Inflammatory macrophage treated with lipopolysaccharide for 1 hour (primary cell): ENCODE measurements around the gene USP40.
A peak's percentile ranks its signal among the peaks of the same experiment; 100 is the strongest.
"Not testable (repeated sequence)": the region's sequence is repeated elsewhere in the genome, so short reads cannot be mapped to it uniquely, and the experiment has no call there.

Experiments
- DNase-seq, 2 donors: peaks; one replicate each; pipeline ENCODE4 v3.0.0-alpha.2; 2020 to 2022

Gene USP40, protein sequence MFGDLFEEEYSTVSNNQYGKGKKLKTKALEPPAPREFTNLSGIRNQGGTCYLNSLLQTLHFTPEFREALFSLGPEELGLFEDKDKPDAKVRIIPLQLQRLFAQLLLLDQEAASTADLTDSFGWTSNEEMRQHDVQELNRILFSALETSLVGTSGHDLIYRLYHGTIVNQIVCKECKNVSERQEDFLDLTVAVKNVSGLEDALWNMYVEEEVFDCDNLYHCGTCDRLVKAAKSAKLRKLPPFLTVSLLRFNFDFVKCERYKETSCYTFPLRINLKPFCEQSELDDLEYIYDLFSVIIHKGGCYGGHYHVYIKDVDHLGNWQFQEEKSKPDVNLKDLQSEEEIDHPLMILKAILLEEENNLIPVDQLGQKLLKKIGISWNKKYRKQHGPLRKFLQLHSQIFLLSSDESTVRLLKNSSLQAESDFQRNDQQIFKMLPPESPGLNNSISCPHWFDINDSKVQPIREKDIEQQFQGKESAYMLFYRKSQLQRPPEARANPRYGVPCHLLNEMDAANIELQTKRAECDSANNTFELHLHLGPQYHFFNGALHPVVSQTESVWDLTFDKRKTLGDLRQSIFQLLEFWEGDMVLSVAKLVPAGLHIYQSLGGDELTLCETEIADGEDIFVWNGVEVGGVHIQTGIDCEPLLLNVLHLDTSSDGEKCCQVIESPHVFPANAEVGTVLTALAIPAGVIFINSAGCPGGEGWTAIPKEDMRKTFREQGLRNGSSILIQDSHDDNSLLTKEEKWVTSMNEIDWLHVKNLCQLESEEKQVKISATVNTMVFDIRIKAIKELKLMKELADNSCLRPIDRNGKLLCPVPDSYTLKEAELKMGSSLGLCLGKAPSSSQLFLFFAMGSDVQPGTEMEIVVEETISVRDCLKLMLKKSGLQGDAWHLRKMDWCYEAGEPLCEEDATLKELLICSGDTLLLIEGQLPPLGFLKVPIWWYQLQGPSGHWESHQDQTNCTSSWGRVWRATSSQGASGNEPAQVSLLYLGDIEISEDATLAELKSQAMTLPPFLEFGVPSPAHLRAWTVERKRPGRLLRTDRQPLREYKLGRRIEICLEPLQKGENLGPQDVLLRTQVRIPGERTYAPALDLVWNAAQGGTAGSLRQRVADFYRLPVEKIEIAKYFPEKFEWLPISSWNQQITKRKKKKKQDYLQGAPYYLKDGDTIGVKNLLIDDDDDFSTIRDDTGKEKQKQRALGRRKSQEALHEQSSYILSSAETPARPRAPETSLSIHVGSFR

DNA sequence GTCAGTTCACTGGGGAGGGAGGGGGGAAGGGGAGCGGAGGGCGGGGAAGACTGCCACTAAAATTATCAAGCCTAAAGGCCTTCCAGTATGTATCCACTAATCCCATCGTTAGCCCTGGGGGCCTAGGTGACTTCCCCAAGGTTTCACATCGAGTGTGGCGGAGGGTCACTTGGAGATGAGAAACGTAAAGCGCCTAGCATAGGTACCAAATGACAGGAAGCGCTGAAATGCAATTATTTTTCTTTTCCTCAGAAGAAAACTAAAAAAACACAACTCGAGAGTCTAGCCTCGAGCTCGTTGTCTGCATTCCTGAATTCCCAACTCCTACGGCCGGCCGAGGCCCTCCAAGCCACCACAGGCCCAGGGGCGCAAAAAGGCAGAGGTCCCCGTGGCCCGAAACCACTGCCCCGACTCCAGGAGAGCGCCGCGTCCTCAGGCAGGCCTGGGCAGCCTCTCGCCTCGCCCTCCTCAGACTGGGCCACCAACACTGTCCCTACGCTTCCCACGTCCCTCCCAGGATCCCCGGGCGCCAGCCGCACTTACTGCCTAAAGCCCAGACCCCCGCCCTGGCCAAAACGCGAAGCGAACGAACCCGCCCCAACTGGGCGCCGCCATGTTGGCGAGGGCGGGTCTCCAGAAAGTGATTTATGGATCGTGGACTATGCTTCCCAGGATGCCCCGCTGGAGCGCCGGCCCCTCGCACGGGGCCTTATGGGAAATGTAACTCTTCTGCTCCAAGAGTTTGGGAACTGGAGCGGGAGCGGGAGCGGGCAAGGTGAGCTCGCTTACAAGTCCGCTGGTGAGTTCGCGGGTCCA is at the start of gene USP40:
TSS of gene USP40 (minus strand) at position 642 of the 816 bp plus-strand sequence. CDS start 1,228 bp downstream, outside the sequence.
- DNase-seq, result peak; percentile 73 to 77

DNA sequence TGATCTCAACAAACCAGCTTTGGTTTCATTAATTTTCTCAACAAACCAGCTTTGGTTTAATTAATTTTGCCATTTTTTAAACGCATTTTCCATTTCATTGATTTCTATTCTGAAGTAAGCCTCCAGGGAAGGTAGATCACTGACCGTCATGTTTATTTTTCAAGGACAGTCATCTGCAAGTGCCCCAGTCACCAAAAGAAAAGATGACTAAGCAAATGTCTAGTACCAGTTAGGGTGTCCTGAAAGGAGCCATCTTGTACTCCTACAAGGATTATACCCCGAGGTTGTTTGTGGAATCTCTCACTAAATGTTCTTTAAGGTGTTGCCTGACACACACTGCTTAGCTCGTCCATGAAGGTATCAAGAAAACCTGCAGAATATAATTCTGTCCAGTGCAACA is 44.7 kb upstream of the USP40 start:
- DNase-seq, result no peak

DNA sequence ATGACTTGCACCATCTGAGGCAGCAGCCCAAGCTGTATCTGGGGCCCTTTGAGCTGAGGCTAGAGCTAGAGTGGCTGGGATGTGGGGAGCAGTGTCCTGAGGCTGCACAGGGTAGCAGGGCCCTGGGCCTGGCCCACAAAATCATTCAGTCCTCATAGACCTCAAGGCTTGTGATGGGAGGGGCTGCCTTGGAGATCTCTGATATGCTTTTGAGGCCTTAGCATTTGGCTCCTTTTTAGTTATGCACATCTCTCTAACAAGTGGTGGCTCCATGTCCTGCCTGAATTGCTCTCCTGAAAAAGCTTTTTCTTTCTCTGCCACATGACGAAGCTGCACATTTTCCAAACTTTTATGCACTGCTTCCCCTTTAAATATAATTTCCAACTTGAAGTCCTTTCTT is 39.1 kb upstream of the USP40 start:
- no peak for DNase-seq

DNA sequence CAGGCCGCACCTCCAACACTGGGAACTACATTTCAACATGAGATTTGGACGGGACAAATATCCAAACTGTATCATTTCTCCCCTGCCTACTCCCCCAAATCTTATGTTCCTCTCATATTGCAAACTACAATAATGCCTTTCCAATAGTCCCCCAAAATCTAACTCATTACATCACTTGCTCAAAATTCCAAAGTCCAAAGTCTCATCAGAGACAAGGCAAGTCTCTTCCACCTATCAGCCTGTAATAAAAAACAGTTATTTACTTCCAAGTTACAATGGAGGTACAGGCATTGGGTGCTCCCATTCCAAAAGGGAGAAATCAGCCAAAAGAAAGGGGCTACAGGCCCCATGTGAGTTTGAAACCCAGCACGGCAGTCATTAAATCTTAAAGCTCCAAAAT is 38.2 kb upstream of the USP40 start:
- no peak for DNase-seq

DNA sequence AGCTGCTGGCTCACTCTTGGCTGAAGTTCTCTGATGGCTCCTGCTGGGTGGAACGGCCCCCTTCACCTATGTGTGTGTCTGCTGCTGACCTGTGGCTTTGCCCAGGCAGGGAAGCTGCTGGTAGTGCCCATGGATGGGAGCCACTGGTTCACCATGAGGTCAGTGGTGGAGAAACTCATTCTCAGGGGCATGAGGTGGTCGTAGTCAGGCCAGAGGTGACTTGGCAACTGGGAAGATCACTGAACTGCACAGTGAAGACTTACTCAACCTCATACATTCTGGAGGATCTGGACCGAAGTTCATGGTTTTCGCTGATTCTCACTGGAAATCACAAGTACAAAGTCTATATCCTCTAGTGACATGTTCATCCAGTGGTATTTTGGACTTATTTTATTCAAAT is 36.9 kb upstream of the USP40 start:
- DNase-seq, result no peak

DNA sequence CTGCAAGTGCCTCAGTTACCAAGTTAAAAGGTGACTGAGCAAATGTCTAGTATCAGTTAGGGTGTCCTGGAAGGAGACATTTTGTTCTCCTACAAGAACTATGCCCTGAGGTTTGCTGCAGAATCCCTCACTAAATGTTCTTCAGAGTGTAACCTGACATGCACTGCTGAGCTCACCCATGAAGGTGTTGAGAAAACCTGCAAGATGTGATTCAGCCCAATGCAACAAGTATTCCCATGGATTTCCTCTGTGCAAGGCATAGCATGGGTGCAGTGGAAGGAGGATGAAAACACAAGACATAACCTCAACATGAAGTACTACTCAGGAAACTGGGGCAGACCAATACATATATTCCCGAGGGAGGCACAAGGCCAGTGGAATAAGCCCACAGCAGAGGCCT is 35.5 kb upstream of the USP40 start:
- no peak for DNase-seq

DNA sequence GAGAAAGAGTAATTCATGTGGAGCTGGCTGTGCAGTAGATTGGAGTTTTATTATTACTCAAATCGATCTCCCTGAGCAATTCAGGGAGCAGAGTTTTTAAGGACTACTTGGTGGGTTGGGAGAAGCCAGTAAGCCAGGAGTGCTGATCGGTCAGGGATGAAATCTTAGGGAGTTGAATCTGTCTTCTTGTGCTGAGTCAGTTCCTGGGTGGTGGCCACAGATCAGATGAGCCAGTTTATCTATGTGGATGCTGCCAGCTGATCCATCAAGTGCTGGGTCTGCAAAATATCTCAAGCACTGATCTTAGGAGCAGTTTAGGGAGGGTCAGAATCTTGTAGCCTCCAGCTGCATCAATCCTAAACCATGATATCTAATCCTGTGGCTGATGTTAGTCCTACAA is 33.8 kb upstream of the USP40 start:
- no peak for DNase-seq

DNA sequence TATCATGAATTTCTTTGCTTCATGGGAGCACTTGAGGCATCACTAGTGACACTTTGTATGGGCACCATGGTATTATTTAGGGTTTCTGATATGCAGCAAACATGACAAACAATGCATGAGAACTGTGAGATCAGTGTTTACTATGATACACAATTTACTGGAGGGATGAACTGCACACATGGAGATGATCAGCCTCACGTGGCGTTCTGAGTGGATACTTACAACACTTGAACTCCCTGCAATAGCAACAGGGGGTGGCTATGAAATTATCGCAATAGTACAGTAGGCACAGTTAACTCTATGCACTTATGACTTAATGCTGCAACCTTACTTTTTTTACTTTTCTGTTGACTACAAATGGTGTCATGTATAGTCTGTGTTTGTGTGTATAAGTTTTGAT is 32.4 kb upstream of the USP40 start:
- DNase-seq, result no peak

DNA sequence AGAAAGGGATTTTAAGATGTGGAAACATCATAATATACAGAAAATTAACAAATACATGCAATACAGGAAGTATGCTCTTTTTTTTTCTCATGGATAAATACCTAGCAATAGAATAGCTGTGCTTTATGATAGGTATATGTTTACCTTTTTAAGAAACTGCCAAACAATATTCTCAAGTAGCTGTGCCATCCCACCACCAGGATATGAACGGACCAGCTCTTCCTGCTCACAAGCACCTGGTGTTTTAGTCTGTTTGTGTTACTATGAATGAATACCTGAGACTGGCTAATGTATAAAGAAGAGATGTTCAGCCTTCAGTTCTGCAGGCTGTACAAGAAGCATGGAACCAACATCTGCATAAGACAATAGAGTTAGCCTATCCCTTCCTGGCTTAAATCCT is 30.9 kb upstream of the USP40 start:
- no peak for DNase-seq

DNA sequence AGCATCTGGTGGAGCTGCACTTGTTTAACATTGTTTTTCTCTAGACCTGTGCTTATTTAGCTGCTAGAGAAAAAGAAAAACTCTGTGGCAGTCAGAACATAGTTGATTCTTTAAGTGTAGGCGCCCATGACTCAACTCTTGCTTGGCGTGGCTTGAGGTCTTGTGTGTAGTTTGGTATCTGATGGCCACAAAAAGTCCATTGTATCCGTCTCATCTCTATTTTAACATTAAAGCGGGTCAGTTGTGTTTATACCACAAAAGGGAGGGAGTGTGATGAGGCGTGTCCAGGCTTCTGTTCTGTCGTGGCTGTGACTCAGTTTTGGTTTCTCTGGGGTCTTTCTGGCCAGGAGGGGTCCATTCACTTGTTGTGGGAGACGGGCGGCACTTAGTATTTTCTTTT is 26.6 kb upstream of the USP40 start:
- DNase-seq, result no peak

DNA sequence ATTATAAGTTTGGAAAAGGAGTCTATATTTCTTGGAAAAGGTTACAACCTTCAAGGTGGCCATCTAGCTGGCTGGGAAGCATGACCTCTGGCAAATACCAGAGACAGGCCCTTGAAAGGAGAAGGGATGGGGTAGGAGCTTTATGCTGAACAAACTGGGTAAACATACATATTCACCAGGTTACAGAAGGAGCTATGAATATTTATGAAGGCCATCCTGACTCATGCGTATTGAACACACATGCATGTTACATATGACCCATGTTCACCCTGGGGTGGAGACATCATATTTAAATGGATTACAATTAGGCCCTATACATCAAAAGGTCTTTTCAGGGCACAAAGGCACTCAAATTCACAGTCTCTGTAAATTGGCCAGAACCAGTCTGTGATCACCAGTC is 26.1 kb upstream of the USP40 start:
- not testable (repeated sequence) for DNase-seq

DNA sequence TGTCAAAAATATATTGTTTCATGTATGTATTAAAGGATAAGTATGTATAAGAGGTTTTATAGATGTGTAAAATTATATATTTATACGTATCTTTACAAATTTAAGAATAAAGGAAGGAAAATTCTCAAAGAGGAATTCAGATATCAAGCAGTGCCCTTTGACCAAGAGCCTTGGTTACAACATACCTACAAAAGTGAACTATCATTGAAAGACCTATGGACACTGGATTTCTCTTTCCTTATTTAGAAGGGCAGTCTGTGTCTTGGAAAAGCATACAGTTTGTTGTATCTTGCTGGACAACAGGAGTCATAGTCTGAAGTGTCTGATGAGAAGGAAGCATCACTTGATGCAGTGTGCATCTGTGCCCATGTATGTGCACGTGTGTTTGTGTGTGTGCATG is 21.8 kb upstream of the USP40 start:
- no peak for DNase-seq

DNA sequence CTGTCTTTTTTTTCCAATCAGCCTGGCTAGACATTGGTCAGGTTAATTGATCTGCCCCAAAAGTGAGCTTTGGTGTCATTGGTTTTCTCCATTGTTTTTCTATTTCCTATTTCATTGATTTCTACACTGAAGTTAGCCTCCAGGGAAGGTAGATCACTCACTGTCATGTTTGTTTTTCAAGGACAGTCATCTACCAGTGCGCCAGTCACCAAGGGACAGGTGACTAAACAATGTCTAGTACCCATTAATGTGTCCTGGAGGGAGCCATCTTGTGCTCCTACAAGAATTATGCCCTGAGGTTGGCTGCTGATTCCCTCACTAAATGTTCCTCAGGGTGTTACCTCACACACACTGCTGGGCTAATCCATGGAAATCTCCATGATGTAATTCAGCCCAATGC is 17.6 kb upstream of the USP40 start:
- peak in 1 of 2 donors; percentile 30 for DNase-seq

DNA sequence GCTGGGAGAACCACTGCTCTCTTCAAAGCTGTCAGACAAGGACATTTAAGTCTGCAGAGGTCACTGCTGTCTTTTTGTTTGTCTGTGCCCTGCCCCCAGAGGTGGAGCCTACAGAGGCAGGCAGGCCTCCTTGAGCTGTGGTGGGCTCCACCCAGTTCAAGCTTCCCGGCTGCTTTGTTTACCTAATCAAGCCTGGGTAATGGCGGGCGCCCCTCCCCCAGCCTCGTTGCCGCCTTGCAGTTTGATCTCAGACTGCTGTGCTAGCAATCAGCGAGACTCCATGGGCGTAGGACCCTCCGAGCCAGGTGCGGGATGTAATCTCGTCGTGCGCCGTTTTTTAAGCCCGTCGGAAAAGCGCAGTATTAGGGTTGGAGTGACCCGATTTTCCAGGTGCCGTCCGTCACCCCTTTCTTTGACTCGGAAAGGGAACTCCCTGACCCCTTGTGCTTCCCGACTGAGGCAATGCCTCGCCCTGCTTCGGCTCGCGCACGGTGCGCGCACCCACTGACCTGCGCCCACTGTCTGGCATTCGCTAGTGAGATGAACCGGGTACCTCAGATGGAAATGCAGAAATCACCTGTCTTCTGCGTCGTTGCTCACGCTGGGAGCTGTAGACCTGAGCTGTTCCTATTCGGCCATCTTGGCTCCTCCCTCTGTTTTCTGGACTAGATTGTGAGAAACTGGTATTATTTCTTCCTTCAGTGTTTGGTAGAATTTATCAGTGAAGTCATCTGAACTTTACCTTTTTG is 16.8 kb upstream of the USP40 start:
- DNase-seq, result not testable (repeated sequence)

DNA sequence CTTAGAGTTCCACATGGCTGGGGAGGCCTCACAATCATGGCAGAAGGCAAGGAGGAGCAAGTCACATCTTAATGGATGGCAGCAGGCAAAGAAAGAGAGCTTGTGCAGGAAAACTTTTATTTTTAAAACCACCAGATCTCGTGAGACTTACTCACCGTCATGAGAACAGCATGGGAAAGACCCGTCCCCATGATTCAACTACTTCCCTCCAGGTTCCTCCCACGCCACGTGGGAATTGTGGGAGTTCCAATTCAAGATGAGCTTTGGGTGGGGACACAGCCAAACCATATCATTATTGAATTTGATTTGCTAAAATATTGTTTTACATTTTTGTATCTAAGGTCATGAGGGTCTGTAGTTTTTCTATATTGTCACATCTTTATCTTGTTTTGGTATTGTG is 10.8 kb upstream of the USP40 start:
- DNase-seq, result peak in 1 of 2 donors; percentile 30

DNA sequence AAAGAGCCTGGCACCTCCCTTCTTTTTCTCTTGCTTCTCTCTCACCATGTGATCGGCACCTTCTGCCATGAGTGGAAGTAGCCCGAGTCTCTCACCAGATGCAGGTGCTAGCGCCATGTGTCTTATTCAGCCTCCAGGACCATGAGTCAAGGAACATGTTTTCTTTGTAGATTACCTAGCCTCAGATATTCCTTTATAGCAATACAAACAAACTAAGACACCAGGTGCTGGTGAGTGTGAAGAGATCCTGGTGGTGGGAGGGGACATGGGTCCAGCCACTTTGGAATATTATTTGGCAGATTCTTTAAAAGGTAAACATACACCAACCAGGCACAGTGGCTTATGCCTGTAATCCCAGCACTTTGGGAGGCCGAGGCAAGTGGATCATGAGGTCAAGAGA is 5.9 kb upstream of the USP40 start:
- DNase-seq, result no peak

DNA sequence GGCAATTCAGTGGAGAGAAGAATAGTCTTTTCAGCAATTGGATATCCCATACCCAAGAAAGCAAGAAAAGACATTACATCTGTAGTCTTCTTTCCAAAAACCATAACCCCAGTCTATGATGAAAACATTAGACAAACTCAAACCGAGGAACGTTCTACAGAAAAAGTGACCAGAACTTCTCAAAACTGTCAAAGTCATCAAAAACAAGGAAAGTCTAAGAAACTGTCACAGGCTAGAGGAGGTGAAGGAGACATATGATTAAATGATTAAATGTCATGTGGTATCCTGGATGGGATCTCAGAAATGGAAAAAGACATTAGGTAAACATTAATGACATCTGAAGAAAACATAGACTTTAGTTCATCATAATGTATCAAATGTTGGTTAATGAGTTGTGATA is 4.9 kb upstream of the USP40 start:
- DNase-seq, result no peak

DNA sequence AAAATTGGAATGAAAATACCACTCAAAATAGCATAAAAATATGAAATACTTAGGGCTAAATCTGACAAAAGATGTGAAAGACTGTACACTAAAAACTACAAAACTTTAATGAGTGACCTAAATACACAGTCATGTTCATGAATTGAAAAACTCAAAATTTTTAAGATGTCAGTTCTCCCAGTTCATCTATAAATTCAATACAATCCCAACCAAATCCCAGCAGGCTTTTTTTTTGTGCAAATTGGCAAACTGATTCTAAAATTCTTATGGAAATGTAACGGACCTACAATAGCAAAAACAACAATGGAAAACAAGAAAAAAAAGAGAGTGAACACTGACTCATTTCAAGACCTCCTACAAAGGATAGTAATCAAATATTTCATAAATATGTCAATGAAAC is 4.4 kb upstream of the USP40 start:
- no peak for DNase-seq

DNA sequence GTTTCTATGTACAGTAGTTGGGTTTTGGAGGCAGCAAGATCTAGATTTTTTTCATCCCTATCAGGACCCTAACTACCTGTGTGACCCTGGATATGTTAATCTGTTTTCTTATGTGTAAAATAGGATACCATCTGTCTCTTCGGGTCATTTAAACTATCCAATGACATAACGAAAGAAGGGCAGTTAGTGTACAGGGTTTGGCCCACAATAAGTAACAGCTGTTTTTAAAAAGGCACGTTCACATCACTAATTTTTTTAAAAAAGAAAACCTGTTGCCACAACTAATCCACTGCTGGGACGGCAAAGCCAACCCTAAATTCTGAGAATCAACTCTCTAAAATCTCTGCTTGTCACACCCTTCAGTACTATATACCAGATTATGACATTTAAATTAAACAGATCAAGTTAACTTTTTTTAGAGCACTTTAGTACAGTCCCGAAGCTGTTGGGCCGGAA is 869 bp downstream of the USP40 start:
- no peak for DNase-seq

DNA sequence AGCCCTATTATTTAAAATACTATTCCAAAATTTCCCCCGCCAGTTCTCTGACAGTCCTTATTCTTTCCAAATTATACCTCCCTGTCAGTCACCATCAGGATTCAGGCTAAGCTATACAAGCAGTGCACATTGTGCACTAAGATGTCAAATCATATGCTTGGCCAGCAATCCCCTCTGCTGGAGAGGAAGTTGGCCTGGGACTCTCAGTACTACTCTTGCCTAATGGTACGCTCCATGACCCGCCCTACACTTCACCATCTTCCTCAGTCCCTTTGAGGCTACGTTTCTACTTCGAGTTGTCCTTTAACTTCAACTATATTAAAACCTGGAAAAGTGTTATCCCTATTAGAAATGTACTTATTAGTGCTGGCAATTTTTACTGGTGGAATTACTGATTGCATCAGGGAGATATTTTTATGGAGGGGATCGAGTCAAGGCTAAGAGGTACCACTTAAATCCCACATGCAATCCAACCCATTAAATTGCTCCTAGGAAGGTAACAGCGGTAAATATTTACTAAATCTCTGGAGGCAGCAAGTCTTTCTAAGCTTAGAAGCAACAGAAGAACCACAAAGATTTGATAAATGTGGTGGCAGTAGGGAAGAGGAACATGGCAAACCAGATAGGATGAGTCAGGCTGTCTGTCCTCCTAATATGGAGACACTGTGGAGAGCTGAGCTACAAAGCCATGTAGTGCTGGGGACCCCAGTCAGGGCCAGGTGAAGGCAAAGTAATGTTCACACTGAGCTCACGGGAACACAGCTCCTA is 2.7 kb downstream of the USP40 start:
- peak; percentile 58 to 64 for DNase-seq
